ENCODE results near the gene SLC25A23.

The SLC25A23 gene

GRCh38 chr19:6446452-6446851, 13.1 kb downstream of the SLC25A23 start:
- TF ChIP-seq REST (IDR thresholded peaks at IDR 0.05; ENCODE audit: insufficient read depth in 1 of 2, low read depth in 2 of 2, low read length in 2 of 2) (no peak), FOXP2 (optimal IDR thresholded peaks at IDR 0.05; ENCODE audit: borderline replicate concordance, extremely low read depth, extremely low read length, insufficient read depth) (no peak), POLR2AphosphoS5 (IDR thresholded peaks at IDR 0.05; ENCODE audit: low read depth, low read length) (no peak)

GRCh38 chr19:6443986-6444385, 15.6 kb downstream of the SLC25A23 start:
- no peak for TF ChIP-seq POLR2AphosphoS5 (IDR thresholded peaks at IDR 0.05; ENCODE audit: low read depth, low read length)
- TF ChIP-seq TAF1 (IDR thresholded peaks at IDR 0.05; ENCODE audit: borderline replicate concordance, insufficient read depth, low read length), result no peak

- TF ChIP-seq FOXP2 (optimal IDR thresholded peaks at IDR 0.05; ENCODE audit: borderline replicate concordance, extremely low read depth, extremely low read length, insufficient read depth), result no peak
- TF ChIP-seq SIN3A (IDR thresholded peaks at IDR 0.05; ENCODE audit: borderline replicate concordance, insufficient read depth, low read length), result no peak
- TF ChIP-seq REST (IDR thresholded peaks at IDR 0.05; ENCODE audit: insufficient read depth in 1 of 2, low read depth in 2 of 2, low read length in 2 of 2), result no peak
- no peak for TF ChIP-seq POLR2AphosphoS5 (IDR thresholded peaks at IDR 0.05; ENCODE audit: low read depth, low read length)
- no peak for TF ChIP-seq TAF1 (IDR thresholded peaks at IDR 0.05; ENCODE audit: borderline replicate concordance, insufficient read depth, low read length)
These were observed 17.4 kb downstream of the SLC25A23 start for GRCh38 chr19:6442087-6442688.

- TF ChIP-seq FOXP2 (optimal IDR thresholded peaks at IDR 0.05; ENCODE audit: borderline replicate concordance, extremely low read depth, extremely low read length, insufficient read depth), result no peak
- TF ChIP-seq POLR2AphosphoS5 (IDR thresholded peaks at IDR 0.05; ENCODE audit: low read depth, low read length), result no peak
- no peak for TF ChIP-seq TAF1 (IDR thresholded peaks at IDR 0.05; ENCODE audit: borderline replicate concordance, insufficient read depth, low read length)
- TF ChIP-seq REST (IDR thresholded peaks at IDR 0.05; ENCODE audit: insufficient read depth in 1 of 2, low read depth in 2 of 2, low read length in 2 of 2), result no peak
- no peak for TF ChIP-seq SIN3A (IDR thresholded peaks at IDR 0.05; ENCODE audit: borderline replicate concordance, insufficient read depth, low read length)
These were observed 18.7 kb downstream of the SLC25A23 start for GRCh38 chr19:6440905-6441304.

- TF ChIP-seq POLR2AphosphoS5 (IDR thresholded peaks at IDR 0.05; ENCODE audit: low read depth, low read length), result no peak
- no peak for TF ChIP-seq REST (IDR thresholded peaks at IDR 0.05; ENCODE audit: insufficient read depth in 1 of 2, low read depth in 2 of 2, low read length in 2 of 2)
- no peak for TF ChIP-seq SIN3A (IDR thresholded peaks at IDR 0.05; ENCODE audit: borderline replicate concordance, insufficient read depth, low read length)
- TF ChIP-seq FOXP2 (optimal IDR thresholded peaks at IDR 0.05; ENCODE audit: borderline replicate concordance, extremely low read depth, extremely low read length, insufficient read depth), result no peak
These were observed 19.8 kb downstream of the SLC25A23 start for GRCh38 chr19:6439743-6440142.

Data from PFSK-1 (cell line).